T47D (cell line): ENCODE data around the gene TM9SF1.

Source experiments
- DNase-seq, 2 experiments: peaks; one replicate each; pipeline versions ENCODE4 v3.0.0 to v3.0.0-alpha.2; 2011 to 2012; ENCODE audit warnings: low read depth in 1 of 2, low spot score in 1 of 2
- JUND ChIP-seq: IDR thresholded peaks from 2 replicates; pipeline ENCODE4 v1.6.1; 2012; ENCODE audit warnings: low read depth
- in situ Hi-C: cut with HindIII; loops from 2 replicates; pipeline ENCODE4 v1.10.0; 2016; ENCODE audit warnings: low sequenced_read_pairs, low pct_unique_long_range_greater_than_20kb

The TM9SF1 gene

GRCh38 chr14:24185741-24186140 lies 9.5 kb downstream of the TM9SF1 start:
- in situ Hi-C loops: no loop called here
- TF ChIP-seq JUND: no peak
- no peak for DNase-seq

GRCh38 chr14:24185026-24185425 lies 10.2 kb downstream of the TM9SF1 start:
- no peak for DNase-seq
- in situ Hi-C loops: no loop called here
- no peak for TF ChIP-seq JUND

- in situ Hi-C loops: no loop called here
- no peak for TF ChIP-seq JUND
- DNase-seq: no peak
These were observed 10.9 kb downstream of the TM9SF1 start for GRCh38 chr14:24184104-24184970.

- DNase-seq: no peak
- in situ Hi-C loops: no loop called here
- TF ChIP-seq JUND: no peak
These were observed 12.2 kb downstream of the TM9SF1 start for GRCh38 chr14:24183014-24183481.

- no peak for DNase-seq
- in situ Hi-C loops: no loop called here
These were observed 12.9 kb downstream of the TM9SF1 start for GRCh38 chr14:24182110-24182882.

GRCh38 chr14:24181371-24182077 lies 13.7 kb downstream of the TM9SF1 start:
- TF ChIP-seq JUND: no peak
- in situ Hi-C loops: no loop called here
- no peak for DNase-seq

More at GRCh38 chr14:24182110-24182882, 12.9 kb downstream of the TM9SF1 start:
- no peak for TF ChIP-seq JUND

GRCh38 chr14:24179961-24180796 lies 15.1 kb downstream of the TM9SF1 start:
- no peak for TF ChIP-seq JUND
- in situ Hi-C loops: no loop called here
- DNase-seq: no peak

GRCh38 chr14:24179294-24179960 lies 15.8 kb downstream of the TM9SF1 start:
- in situ Hi-C loops: no loop called here
- no peak for TF ChIP-seq JUND
- DNase-seq: no peak

GRCh38 chr14:24178399-24179178 lies 16.7 kb downstream of the TM9SF1 start:
- TF ChIP-seq JUND: no peak
- in situ Hi-C loops: no loop called here
- DNase-seq: no peak

- no peak for TF ChIP-seq JUND
- in situ Hi-C loops: no loop called here
- no peak for DNase-seq
These were observed 17.4 kb downstream of the TM9SF1 start for GRCh38 chr14:24177891-24178290.
